CD4-positive, alpha-beta T cell (primary cell): ENCODE results near the gene BCAS1. TPM values are rescaled to one million over a fixed set of nuclear protein-coding genes. Genes with fewer than 3 reads are reported as not detected.

Experiments used
- ATAC-seq: fragments of 200-7000 bp; cut with Tn5 transposase; one replicate; pipeline ENCODE4 v1.10.0; 2022; ENCODE audit warnings: mild to moderate bottlenecking; ENCODE audit not compliant: poor library complexity
- CTCF ChIA-PET: fragments of 350-600 bp; sonication (Branson Sonifier 250); formaldehyde crosslinking; loops from one replicate; lab custom pipeline; 2021; ENCODE audit warnings: antibody characterized with exemption, inconsistent platforms; lab: Charles Lee
- POLR2A ChIA-PET: fragments of 350-600 bp; sonication (Branson Sonifier 250); formaldehyde crosslinking; loops from one replicate; lab custom pipeline; 2021; ENCODE audit warnings: antibody characterized with exemption, inconsistent platforms; lab: Charles Lee
- DNase-seq, 14 experiments: peaks; one replicate each; pipeline ENCODE4 v3.0.0-alpha.2; 2013 to 2020; ENCODE audit warnings: mixed read lengths in 2 of 14
- H3K27ac ChIP-seq, 2 donors: one replicate each; pipeline versions ENCODE4 v1.5.1 to v1.7.0; 2013; ENCODE audit warnings: low read length in 2 of 2, low read depth in 1 of 2, mild to moderate bottlenecking in 1 of 2
- H3K27me3 ChIP-seq, 2 experiments: 1 replicate in 1 of 2; 2 replicates in 1 of 2; pipeline versions ENCODE4 v1.6.1 to v1.7.0; 2013; ENCODE audit warnings: low read length in 2 of 2, control low read depth in 1 of 2, mild to moderate bottlenecking in 1 of 2, moderate library complexity in 1 of 2; ENCODE audit not compliant: insufficient read depth in 2 of 2, control insufficient read depth in 1 of 2
- H3K36me3 ChIP-seq: one replicate; pipeline ENCODE4 v1.6.1; 2013; ENCODE audit warnings: low read length, control low read depth; ENCODE audit not compliant: insufficient read depth
- H3K4me1 ChIP-seq: one replicate; pipeline ENCODE4 v1.6.1; 2013; ENCODE audit warnings: low read length, control low read depth; ENCODE audit not compliant: insufficient read depth
- H3K4me3 ChIP-seq: one replicate; pipeline ENCODE4 v1.5.1; 2013; ENCODE audit warnings: mild to moderate bottlenecking, low read length, moderate library complexity
- H3K9me3 ChIP-seq, 2 experiments: 1 replicate in 1 of 2; 2 replicates in 1 of 2; pipeline versions ENCODE4 v1.6.1 to v1.7.0; 2013; ENCODE audit warnings: low read length in 2 of 2, mild to moderate bottlenecking in 2 of 2, control low read depth in 1 of 2, moderate library complexity in 1 of 2; ENCODE audit not compliant: control insufficient read depth in 1 of 2, insufficient read depth in 1 of 2
- H3K27ac Mint-ChIP-seq: one replicate; pipeline ENCODE4 v1.8.0; 2020; ENCODE audit warnings: mixed read lengths
- H3K27me3 Mint-ChIP-seq: one replicate; pipeline ENCODE4 v1.8.0; 2021; ENCODE audit warnings: mixed read lengths
- H3K36me3 Mint-ChIP-seq: one replicate; pipeline ENCODE4 v1.8.0; 2021; ENCODE audit warnings: low read depth, mixed read lengths
- H3K4me1 Mint-ChIP-seq: one replicate; pipeline ENCODE4 v1.8.0; 2021; ENCODE audit warnings: low read depth, mixed read lengths
- H3K4me3 Mint-ChIP-seq: one replicate; pipeline ENCODE4 v1.8.0; 2020; ENCODE audit warnings: mild to moderate bottlenecking, mixed read lengths
- H3K9me3 Mint-ChIP-seq: one replicate; pipeline ENCODE4 v1.8.0; 2020; ENCODE audit warnings: mixed read lengths
- intact Hi-C, 2 experiments: fragments of 100-400 bp; cut with DNase I in 1 of 2; cut with micrococcal nuclease in 1 of 2; formaldehyde crosslinking; loops; one replicate each; pipeline versions ENCODE4 v1.15.1 to v1.9.0; 2023 to 2025; cut with DNase I, micrococcal nuclease
- total RNA-seq, 174 experiments: library from RNA in 2 of 174; stranded (reverse) in 2 of 174; gene quantifications; one replicate each; pipeline ENCODE4 v1.2.3 and lab custom pipeline; 2021 to 2026
- TF ChIP-seq, protein P1 (sequence below): fragments of 200-600 bp; IDR thresholded peaks from one replicate; pipeline ENCODE4 v1.8.0; 2022; ENCODE audit warnings: antibody characterized with exemption, mild to moderate bottlenecking

BCAS1 gene
- total RNA-seq, 2 experiments from 2014 or later = 0.20 to 0.27 TPM

DNA sequence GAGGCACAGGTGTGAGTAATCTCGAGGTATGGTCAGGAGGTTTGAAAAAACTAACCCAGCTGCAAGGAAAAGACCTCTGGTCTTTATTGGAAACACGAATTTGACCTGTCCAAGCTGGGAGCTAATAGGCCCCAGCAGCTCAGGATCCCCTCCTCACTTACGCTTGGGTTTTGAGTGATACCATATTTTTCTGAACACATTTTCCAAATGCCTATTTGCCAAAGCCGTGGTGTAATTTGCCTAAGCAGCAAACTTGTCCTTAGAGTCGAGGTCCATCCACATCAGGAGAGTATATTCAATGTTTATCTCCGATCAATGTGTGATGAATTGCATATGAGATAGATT lies 128.0 kb downstream of the BCAS1 start:
- no peak overlapping the region for H3K27ac Mint-ChIP-seq
- H3K4me3 Mint-ChIP-seq = no peak overlapping the region
- TF ChIP-seq, protein P1, sequence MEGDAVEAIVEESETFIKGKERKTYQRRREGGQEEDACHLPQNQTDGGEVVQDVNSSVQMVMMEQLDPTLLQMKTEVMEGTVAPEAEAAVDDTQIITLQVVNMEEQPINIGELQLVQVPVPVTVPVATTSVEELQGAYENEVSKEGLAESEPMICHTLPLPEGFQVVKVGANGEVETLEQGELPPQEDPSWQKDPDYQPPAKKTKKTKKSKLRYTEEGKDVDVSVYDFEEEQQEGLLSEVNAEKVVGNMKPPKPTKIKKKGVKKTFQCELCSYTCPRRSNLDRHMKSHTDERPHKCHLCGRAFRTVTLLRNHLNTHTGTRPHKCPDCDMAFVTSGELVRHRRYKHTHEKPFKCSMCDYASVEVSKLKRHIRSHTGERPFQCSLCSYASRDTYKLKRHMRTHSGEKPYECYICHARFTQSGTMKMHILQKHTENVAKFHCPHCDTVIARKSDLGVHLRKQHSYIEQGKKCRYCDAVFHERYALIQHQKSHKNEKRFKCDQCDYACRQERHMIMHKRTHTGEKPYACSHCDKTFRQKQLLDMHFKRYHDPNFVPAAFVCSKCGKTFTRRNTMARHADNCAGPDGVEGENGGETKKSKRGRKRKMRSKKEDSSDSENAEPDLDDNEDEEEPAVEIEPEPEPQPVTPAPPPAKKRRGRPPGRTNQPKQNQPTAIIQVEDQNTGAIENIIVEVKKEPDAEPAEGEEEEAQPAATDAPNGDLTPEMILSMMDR = no peak
- no peak overlapping the region for H3K4me3 ChIP-seq
- peaks cover 7% of the 10 kb centered on the region for H3K4me1 ChIP-seq
- no peak for DNase-seq
- no peaks in the 10 kb centered on the region for H3K36me3 Mint-ChIP-seq
- ChIA-PET CTCF (no interaction called here), POLR2A (no interaction called here)
- intact Hi-C loops = loop anchor here in 1 of 2 experiments (5.0 to 10.0 kb wide), 2 partner anchors 530 to 728 kb away; no protein-coding TSS in a partner anchor
- H3K27ac ChIP-seq = no peak overlapping the region
- no peaks in the 10 kb centered on the region for H3K27me3 ChIP-seq
- ATAC-seq = no peak
- H3K27me3 Mint-ChIP-seq = no peaks in the 10 kb centered on the region
- H3K36me3 ChIP-seq = no peaks in the 10 kb centered on the region
- no peaks in the 10 kb centered on the region for H3K9me3 Mint-ChIP-seq
- peaks cover 38% of the 10 kb centered on the region for H3K4me1 Mint-ChIP-seq
- no peaks in the 10 kb centered on the region for H3K9me3 ChIP-seq

DNA sequence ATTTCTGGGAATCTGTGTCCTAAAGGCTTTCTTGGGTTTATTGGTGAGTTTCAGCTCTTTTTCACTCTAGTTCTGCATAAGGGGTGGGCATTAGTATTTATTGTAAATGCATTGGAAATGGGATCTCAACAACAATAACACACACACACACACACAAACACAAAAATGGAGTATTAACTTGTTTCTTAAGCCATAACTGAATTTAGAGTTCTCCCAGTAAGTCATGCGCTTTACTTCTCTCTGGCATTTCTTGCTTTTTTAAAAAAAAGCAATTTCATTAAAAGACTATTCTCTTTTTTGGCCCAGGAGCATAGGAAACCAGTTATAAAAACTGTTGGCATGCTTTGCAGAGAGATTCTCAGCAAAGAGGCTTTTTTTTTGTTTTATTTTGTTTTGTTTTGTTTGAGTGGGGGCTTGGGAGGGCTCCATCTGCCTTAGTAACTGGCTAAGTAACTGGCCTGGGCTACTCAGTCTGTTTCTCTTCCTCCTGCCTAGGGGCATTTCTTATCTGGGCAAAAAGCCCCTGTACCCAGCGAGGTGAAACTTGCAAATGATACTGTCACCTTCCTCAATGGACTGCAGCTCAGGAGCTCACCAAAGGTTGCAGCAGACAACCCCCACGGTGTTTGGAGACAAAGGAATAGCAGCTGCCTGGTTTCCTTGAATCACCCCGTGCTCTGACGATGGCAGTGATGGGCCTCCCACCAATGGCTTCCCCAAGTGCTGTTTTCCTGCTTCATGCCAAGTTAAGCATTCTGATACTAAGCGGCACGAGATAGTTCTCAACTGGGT lies 128.5 kb downstream of the BCAS1 start:
- peaks cover 34% of the 10 kb centered on the region for H3K4me1 Mint-ChIP-seq

DNA sequence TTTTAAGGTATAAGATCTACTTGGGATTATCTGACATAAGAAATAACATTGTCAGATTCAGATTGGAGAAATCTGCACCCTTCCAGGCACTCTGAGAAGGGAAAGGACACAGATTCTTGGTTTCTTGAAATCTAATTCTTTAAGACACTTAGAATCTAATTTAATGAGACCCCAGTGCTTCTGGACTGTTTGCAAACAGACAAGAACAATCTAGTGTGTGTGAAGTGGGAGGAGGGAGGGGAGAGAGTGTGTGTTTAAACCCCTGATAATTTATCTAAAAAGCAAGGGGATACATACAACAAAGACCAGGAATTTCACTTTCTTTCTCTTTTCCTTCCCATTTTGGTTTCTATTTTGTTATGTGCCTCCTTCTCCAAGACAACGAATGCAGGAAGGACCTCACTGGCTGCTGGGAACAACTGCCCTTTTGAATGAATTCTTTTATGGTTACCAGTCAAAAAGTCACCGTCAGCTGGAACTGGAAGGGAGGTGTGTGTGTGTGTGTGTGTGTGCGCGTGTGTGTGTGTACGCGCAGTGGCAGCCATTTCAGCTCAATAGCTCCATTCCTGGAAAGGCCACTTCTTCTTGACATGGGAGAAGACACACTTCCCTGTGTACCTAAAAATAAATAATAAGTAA lies 129.4 kb downstream of the BCAS1 start:
- H3K36me3 Mint-ChIP-seq = no peaks in the 10 kb centered on the region
- Histone ChIP-seq H3K36me3 (no peaks in the 10 kb centered on the region), H3K4me1 (peaks cover 5% of the 10 kb centered on the region), H3K27me3 (no peaks in the 10 kb centered on the region), H3K4me3 (no peak overlapping the region), H3K9me3 (no peaks in the 10 kb centered on the region), H3K27ac (no peak overlapping the region)
- H3K4me1 Mint-ChIP-seq = peaks cover 34% of the 10 kb centered on the region
- no peak overlapping the region for H3K4me3 Mint-ChIP-seq
- intact Hi-C loops = loop anchor here (1.0 to 10.0 kb wide), 5 partner anchors 16 to 726 kb away; no protein-coding TSS in a partner anchor
- H3K27me3 Mint-ChIP-seq = no peaks in the 10 kb centered on the region
- no peak for ATAC-seq
- TF ChIP-seq, protein P1 = no peak
- H3K9me3 Mint-ChIP-seq = no peaks in the 10 kb centered on the region
- DNase-seq = no peak
- H3K27ac Mint-ChIP-seq = no peak overlapping the region
- CTCF ChIA-PET = interaction anchor here (1.7 kb wide), 1 partner anchor 528 kb away, joined by 5 read pairs; no protein-coding TSS in a partner anchor
- POLR2A ChIA-PET = interaction anchor here (0.7 kb wide), 1 partner anchor 94 kb away, joined by 3 read pairs; no protein-coding TSS in a partner anchor

More for the DNA sequence above, 128.5 kb downstream of the BCAS1 start:
- ATAC-seq = no peak
- no peaks in the 10 kb centered on the region for H3K9me3 ChIP-seq
- intact Hi-C loops = loop anchor here (2.0 to 10.0 kb wide), 4 partner anchors 363 to 727 kb away; no protein-coding TSS in a partner anchor
- Mint-ChIP-seq H3K9me3 (no peaks in the 10 kb centered on the region), H3K4me3 (no peak overlapping the region), H3K27ac (no peak overlapping the region), H3K27me3 (no peaks in the 10 kb centered on the region), H3K36me3 (no peaks in the 10 kb centered on the region)
- no peak overlapping the region for H3K27ac ChIP-seq
- H3K36me3 ChIP-seq = no peaks in the 10 kb centered on the region
- POLR2A ChIA-PET = interaction anchor here (0.7 kb wide), 1 partner anchor 95 kb away, joined by 3 read pairs; no protein-coding TSS in a partner anchor
- TF ChIP-seq, protein P1 = no peak
- no peak for DNase-seq
- H3K4me1 ChIP-seq = peaks cover 4% of the 10 kb centered on the region
- CTCF ChIA-PET = no interaction called here
- no peak overlapping the region for H3K4me3 ChIP-seq
- no peaks in the 10 kb centered on the region for H3K27me3 ChIP-seq
